ENCODE measurements around the gene NR1I3. TPM values are rescaled to one million over a fixed set of nuclear protein-coding genes. Genes with fewer than 3 reads are reported as not detected.

Gene NR1I3
- total RNA-seq, 2 donors from 2014 or later = not detected

DNA sequence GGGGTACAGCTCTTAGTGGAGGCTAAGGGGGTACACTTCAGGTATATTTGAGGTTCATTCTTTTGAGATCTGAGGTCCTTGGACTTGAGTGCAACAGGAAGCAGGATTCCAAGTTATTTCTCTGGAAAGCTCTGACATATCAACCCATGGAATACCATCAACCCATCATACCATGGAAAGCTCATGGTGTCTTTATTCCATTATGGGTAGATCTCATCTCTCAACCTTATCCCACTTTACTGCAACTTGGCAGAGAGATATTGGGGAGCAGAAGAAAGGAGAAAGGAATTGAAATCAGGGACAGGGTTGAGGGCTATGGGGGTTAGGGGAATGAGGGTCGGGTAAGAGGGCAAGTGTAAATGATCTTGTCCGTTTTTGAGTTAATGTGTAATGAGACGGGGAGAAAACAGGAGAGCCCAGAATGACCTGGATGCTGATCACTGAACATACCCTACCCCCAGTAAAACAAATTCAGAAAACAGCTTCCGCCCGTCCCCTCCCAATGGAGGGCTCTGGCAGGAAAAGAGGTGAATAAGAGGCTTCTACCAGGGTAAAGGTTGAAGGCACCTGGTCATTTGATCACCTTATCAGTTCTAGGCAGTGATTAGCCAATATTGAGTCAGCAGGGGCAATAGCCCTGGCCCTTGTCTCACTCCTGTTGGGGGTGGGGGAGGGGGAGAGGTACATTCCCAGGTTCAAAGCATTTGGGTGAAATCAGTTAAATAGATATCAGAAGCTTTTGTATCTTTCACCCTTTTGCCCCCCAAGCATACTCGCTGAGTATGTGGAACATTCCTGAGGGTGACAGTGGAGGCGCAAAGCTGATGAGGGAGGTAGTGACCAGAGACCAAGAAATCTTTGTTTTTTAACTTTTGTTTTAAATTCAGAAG lies 14.0 kb downstream of the NR1I3 start:
- Histone ChIP-seq H3K36me3 (peaks cover 11% of the 10 kb centered on the region), H3K27me3 (no peaks in the 10 kb centered on the region), H3K27ac (no peak overlapping the region), H3K9me3 (no peaks in the 10 kb centered on the region), H3K4me1 (peaks cover 0 to 27% of the 10 kb centered on the region in 2 donors), H3K4me3 (no peak overlapping the region)
- TF ChIP-seq, protein P1, sequence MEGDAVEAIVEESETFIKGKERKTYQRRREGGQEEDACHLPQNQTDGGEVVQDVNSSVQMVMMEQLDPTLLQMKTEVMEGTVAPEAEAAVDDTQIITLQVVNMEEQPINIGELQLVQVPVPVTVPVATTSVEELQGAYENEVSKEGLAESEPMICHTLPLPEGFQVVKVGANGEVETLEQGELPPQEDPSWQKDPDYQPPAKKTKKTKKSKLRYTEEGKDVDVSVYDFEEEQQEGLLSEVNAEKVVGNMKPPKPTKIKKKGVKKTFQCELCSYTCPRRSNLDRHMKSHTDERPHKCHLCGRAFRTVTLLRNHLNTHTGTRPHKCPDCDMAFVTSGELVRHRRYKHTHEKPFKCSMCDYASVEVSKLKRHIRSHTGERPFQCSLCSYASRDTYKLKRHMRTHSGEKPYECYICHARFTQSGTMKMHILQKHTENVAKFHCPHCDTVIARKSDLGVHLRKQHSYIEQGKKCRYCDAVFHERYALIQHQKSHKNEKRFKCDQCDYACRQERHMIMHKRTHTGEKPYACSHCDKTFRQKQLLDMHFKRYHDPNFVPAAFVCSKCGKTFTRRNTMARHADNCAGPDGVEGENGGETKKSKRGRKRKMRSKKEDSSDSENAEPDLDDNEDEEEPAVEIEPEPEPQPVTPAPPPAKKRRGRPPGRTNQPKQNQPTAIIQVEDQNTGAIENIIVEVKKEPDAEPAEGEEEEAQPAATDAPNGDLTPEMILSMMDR (IDR thresholded peaks at IDR 0.05) = no peak
- no peak for DNase-seq (ENCODE audit: low spot score)

DNA sequence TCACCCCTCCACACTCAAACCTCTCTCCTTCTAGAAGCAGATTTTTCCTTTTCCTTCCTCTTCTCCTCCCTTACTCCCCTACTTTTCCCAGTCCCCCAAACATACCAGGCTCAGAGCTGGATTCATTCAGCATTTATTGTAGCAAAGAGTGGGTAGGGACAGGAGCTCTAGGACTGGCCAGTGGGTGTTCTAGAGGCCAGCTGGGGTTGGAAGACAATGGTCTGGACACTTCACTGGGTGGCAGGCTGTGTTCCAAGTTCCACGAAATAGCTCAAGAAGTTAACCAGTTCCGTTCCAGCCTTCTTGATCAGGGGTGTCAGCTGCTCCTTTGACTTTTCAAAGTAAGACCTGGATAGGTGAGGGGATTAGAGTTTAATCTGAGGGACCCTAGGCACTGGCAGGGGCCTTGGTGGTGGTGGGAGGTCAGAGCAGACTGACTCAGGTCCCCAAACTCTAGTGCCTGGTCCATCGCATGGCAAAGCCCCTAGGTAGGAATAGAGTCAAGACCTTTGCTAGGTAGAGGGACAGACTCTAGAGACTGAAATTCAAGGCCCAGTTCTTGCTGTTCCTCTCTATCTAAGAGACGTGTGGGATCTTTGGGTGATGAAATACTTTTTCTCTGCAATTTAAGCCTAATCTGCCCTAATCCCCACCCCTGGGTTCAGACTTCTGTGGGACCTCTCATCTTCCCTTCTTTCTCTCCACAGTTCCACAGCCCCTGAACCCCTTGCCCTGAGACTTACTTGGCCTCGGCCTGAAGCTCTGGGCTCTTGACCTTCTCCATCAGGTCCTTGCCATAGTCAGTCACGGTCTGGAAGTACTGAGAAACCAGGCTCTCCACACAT lies 15.6 kb downstream of the NR1I3 start:
- H3K36me3 ChIP-seq = no peaks in the 10 kb centered on the region
- DNase-seq (ENCODE audit: low spot score) = no peak
- H3K4me3 ChIP-seq = no peak overlapping the region
- no peaks in the 10 kb centered on the region for H3K27me3 ChIP-seq
- H3K27ac ChIP-seq = no peak overlapping the region
- TF ChIP-seq, protein P1 (IDR thresholded peaks at IDR 0.05) = no peak
- no peaks in the 10 kb centered on the region for H3K9me3 ChIP-seq
- H3K4me1 ChIP-seq = peaks cover 0 to 20% of the 10 kb centered on the region in 2 donors

DNA sequence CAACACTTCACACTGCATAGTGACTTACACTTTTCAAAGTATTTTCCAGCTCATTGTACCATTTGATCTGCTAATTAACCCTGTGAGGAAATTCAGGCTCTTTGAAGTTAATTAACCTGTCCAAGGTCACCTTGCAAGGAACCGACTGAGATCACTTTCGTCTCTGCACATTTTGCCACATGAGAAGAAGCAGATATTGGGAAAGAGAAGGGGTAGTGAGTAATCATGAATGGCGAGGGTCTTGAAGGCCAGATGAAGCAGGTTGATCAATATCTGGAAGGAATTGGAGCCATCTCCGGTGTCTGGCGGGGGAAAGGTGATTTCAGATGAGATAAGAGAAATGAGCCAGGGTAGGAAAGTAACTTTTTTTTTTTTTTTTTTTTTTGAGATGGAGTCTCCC lies 18.0 kb downstream of the NR1I3 start:
- Histone ChIP-seq H3K27ac (no peak overlapping the region), H3K9me3 (no peaks in the 10 kb centered on the region), H3K27me3 (no peaks in the 10 kb centered on the region), H3K4me3 (no peak overlapping the region), H3K4me1 (peaks cover 0 to 8% of the 10 kb centered on the region in 2 donors), H3K36me3 (peaks cover 5% of the 10 kb centered on the region)
- DNase-seq (ENCODE audit: low spot score) = no peak
- TF ChIP-seq, protein P1 (IDR thresholded peaks at IDR 0.05) = no peak

DNA sequence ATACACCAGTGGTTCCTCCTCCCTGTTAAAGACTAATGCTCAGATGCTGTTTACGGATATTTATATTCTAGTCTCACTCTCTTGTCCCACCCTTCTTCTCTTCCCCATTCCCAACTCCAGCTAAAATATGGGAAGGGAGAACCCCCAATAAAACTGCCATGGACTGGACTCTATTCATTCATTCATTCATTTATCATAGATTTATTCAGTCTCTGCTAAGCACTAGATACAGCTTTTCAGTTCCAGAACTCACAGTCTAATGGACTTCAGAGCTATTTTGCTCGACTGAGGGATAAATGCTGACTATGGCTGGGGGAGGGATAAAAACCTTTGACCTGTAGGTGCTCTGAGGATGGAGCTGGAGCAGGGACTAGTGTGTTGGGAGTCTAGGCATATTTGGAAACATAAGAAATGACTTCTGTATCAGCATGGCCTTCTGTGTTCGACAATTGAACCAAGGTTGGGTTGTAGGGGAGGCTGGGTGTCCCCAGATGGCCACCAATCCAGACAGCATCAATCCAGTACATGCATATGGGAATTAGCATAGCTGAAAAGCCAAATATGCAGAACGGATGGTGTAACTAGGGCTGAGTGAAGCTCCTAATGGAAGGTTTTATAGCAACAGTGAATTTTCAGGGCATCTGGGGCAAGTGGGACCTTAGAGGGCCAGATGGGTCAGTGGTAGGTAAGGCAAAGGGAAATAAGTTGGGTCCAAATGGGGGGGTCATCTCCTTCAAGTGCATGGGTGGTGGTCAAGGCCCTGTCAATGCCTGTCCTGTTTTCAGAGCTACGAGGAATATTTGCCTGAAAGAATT lies 18.7 kb downstream of the NR1I3 start:
- H3K9me3 ChIP-seq = no peaks in the 10 kb centered on the region
- H3K36me3 ChIP-seq = peaks cover 12% of the 10 kb centered on the region
- H3K27me3 ChIP-seq = no peaks in the 10 kb centered on the region
- peaks cover 0 to 7% of the 10 kb centered on the region in 2 donors for H3K4me1 ChIP-seq
- DNase-seq (ENCODE audit: low spot score) = no peak
- TF ChIP-seq, protein P1 (IDR thresholded peaks at IDR 0.05) = no peak
- H3K27ac ChIP-seq = no peak overlapping the region
- H3K4me3 ChIP-seq = no peak overlapping the region

DNA sequence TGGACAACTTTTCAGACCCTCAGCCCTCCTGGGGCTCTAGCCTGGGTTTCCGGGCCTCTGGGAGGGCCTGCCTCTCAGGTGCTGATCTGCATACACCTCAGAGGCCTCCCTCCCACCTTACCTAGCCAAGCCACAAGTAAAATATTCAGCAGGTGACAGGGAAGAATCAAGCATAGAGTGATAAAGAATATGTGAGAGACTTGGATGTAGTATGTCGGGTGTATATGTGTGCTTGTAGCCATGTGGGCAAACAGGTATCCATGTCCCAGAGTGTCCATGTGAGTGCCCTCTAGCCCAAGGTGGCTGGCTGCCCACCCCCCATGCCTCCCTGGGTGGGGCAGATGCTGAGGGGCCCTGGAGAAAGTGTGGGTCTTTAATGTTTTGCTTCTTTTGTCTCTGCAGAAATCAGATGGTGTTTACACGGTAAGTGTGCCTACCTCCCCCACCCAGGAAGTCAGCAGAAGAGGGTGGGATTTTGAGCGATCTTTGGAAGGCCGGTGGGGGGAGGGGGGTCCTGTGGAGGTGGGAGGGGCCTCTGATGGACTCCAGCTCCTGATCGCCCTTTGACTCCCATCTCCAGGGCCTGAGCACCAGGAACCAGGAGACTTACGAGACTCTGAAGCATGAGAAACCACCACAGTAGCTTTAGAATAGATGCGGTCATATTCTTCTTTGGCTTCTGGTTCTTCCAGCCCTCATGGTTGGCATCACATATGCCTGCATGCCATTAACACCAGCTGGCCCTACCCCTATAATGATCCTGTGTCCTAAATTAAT lies 19.5 kb downstream of the NR1I3 start:
- no peak for DNase-seq (ENCODE audit: low spot score)
- peak overlapping the region in 1 of 2 donors; percentile 83 for H3K27ac ChIP-seq
- TF ChIP-seq, protein P1 (IDR thresholded peaks at IDR 0.05) = no peak
- no peak overlapping the region for H3K4me3 ChIP-seq
- no peaks in the 10 kb centered on the region for H3K9me3 ChIP-seq
- peaks cover 20% of the 10 kb centered on the region for H3K36me3 ChIP-seq
- peaks cover 0 to 7% of the 10 kb centered on the region in 2 donors for H3K4me1 ChIP-seq
- H3K27me3 ChIP-seq = no peaks in the 10 kb centered on the region

All from right atrium auricular region (tissue), 2 donors.